Loucy (cell line): ENCODE results near the gene HOXB8.

ENCODE experiments used
- CTCF ChIP-seq: fragments of 200-600 bp; sonication (generic); conservative IDR thresholded peaks from 2 replicates; pipeline ENCODE4 v1.5.1; 2014; ENCODE audit warnings: mild to moderate bottlenecking, antibody characterized with exemption, low read length
- EZH2phosphoT487 ChIP-seq: fragments of 200-600 bp; IDR thresholded peaks from 2 replicates; pipeline ENCODE4 v1.6.1; 2018; ENCODE audit warnings: antibody characterized with exemption, mild to moderate bottlenecking, moderate library complexity, borderline replicate concordance

DNA sequence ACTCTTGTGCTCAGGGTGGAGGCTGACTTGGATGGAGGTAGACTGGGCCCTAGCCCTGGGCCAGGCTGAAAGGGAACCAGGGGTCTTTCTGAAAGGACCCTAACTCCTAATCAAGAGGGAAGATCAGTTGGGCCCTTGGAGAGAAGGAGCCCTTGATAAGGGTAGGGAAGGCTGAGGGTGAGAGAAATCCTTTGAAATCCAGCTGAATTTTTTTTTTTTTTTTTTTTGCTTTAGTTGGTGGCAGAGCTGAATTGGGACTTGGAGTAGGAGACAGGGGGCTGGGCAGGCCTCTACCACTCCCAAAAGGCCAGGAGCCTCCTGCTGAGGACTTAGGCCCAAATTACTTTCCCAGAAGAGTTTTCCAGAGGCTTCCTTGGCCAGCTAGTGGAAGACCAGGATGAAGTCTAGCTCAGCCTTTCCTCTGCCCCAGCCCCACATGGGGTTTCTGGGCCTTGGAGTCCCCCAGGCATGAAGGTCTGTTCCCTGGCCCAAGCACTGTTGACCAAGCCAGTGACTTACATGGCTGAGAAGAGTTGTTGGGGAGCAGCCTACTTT is 24.4 kb downstream of the HOXB8 start:
- no peak for TF ChIP-seq CTCF
- no peak for TF ChIP-seq EZH2phosphoT487
